Activated T-helper 2 cell treated with anti-CD3 and anti-CD28 coated beads, Interferon-gamma antibody, Interleukin-2, Interleukin-4, amounts not matched to agents 10 μg/mL and 5 μg/mL and 100 μg/mL, durations not matched to agents 14 hours and 24 hours and 36 hours (primary cell): Measurements from ENCODE around the gene APOBR. TPM values are rescaled to one million over a fixed set of nuclear protein-coding genes. Genes with fewer than 3 reads are reported as not detected.
A peak's percentile ranks its signal among the peaks of the same experiment; 100 is the strongest.
"Not testable (repeated sequence)": the region's sequence is repeated elsewhere in the genome, so short reads cannot be mapped to it uniquely, and the experiment has no call there.

Source experiments
- DNase-seq: peaks from one replicate; pipeline ENCODE4 v3.0.0; 2021; ENCODE audit warnings: low spot score
- H3K27ac Mint-ChIP-seq: one replicate; pipeline ENCODE4 v1.8.0; 2021; ENCODE audit warnings: mixed read lengths
- H3K27me3 Mint-ChIP-seq: one replicate; pipeline ENCODE4 v1.8.0; 2021; ENCODE audit warnings: low read depth, mixed read lengths
- H3K36me3 Mint-ChIP-seq: one replicate; pipeline ENCODE4 v1.8.0; 2021; ENCODE audit warnings: low read depth, mixed read lengths
- H3K4me1 Mint-ChIP-seq: one replicate; pipeline ENCODE4 v1.8.0; 2021; ENCODE audit warnings: low read depth, mixed read lengths
- H3K4me3 Mint-ChIP-seq: one replicate; pipeline ENCODE4 v1.8.0; 2021; ENCODE audit warnings: low read depth, mild to moderate bottlenecking, moderate library complexity, mixed read lengths
- H3K9me3 Mint-ChIP-seq: one replicate; pipeline ENCODE4 v1.8.0; 2021; ENCODE audit warnings: mixed read lengths
- intact Hi-C: fragments of 100-400 bp; cut with micrococcal nuclease; formaldehyde crosslinking; loops from one replicate; pipeline ENCODE4 v1.15.1; 2023
- total RNA-seq: library from RNA; stranded (reverse); gene quantifications from 2 replicates; pipeline ENCODE4 v1.2.3, GENCODE V29; 2022

Gene APOBR
- total RNA-seq, result 7.7 and 7.8 TPM in 2 replicates

GRCh38 chr16:28494121-28494851 lies at the start of gene APOBR:
APOBR (plus strand) TSS chr16:28494643; CDS start chr16:28494682, 39 bp downstream.
- Mint-ChIP-seq H3K9me3 (no peaks in the 10 kb centered on the region), H3K27ac (peak within 1 kb of the TSS; percentile 99), H3K27me3 (no peaks in the 10 kb centered on the region), H3K36me3 (peaks cover 29% of the 10 kb centered on the region), H3K4me3 (peak within 1 kb of the TSS; percentile 76), H3K4me1 (peaks cover 39% of the 10 kb centered on the region)
- intact Hi-C loops, result loop anchor here (1.0 kb wide), 1 partner anchor 352 kb away; the partner anchor contains the start of gene TUFM
- peak; percentile 87 for DNase-seq

GRCh38 chr16:28446388-28446787 lies 48.1 kb upstream of the APOBR start:
- H3K36me3 Mint-ChIP-seq, H3K27me3 Mint-ChIP-seq, H3K4me3 Mint-ChIP-seq: not testable (repeated sequence)

GRCh38 chr16:28447081-28447480 lies 47.4 kb upstream of the APOBR start:
- DNase-seq, H3K9me3 Mint-ChIP-seq, H3K4me3 Mint-ChIP-seq, H3K27me3 Mint-ChIP-seq, H3K36me3 Mint-ChIP-seq, H3K4me1 Mint-ChIP-seq, intact Hi-C loops, H3K27ac Mint-ChIP-seq: not testable (repeated sequence)

More at GRCh38 chr16:28446388-28446787, 48.1 kb upstream of the APOBR start:
- DNase-seq, H3K9me3 Mint-ChIP-seq, intact Hi-C loops, H3K4me1 Mint-ChIP-seq, H3K27ac Mint-ChIP-seq: not testable (repeated sequence)

GRCh38 chr16:28473714-28474265 lies 20.7 kb upstream of the APOBR start:
- intact Hi-C loops, result no loop called here
- H3K4me3 Mint-ChIP-seq, result no peak overlapping the region
- peaks cover 5% of the 10 kb centered on the region for H3K4me1 Mint-ChIP-seq
- peaks cover 29% of the 10 kb centered on the region for H3K36me3 Mint-ChIP-seq
- DNase-seq, result no peak
- no peaks in the 10 kb centered on the region for H3K9me3 Mint-ChIP-seq
- no peaks in the 10 kb centered on the region for H3K27me3 Mint-ChIP-seq
- H3K27ac Mint-ChIP-seq, result peak overlapping the region; percentile 64

- H3K4me1 Mint-ChIP-seq, result peaks cover 5% of the 10 kb centered on the region
- peaks cover 31% of the 10 kb centered on the region for H3K36me3 Mint-ChIP-seq
- DNase-seq, result no peak
- H3K9me3 Mint-ChIP-seq, result no peaks in the 10 kb centered on the region
- intact Hi-C loops, result no loop called here
- no peak overlapping the region for H3K4me3 Mint-ChIP-seq
- no peak overlapping the region for H3K27ac Mint-ChIP-seq
- no peaks in the 10 kb centered on the region for H3K27me3 Mint-ChIP-seq
Observed at GRCh38 chr16:28475221-28475620, 19.2 kb upstream of the APOBR start.

- H3K27ac Mint-ChIP-seq, result no peak overlapping the region
- peaks cover 36% of the 10 kb centered on the region for H3K36me3 Mint-ChIP-seq
- intact Hi-C loops, result no loop called here
- no peaks in the 10 kb centered on the region for H3K27me3 Mint-ChIP-seq
- H3K4me1 Mint-ChIP-seq, result peaks cover 5% of the 10 kb centered on the region
- no peak for DNase-seq
- H3K4me3 Mint-ChIP-seq, result no peak overlapping the region
- no peaks in the 10 kb centered on the region for H3K9me3 Mint-ChIP-seq
Observed at GRCh38 chr16:28477311-28477920, 17.0 kb upstream of the APOBR start.

- no peak for DNase-seq
- intact Hi-C loops, result no loop called here
Observed at GRCh38 chr16:28478506-28479180, 15.8 kb upstream of the APOBR start.

GRCh38 chr16:28482026-28482425 lies 12.4 kb upstream of the APOBR start:
- Mint-ChIP-seq H3K27ac (no peak overlapping the region), H3K4me3 (no peak overlapping the region), H3K4me1 (no peaks in the 10 kb centered on the region), H3K27me3 (no peaks in the 10 kb centered on the region), H3K36me3 (peaks cover 37% of the 10 kb centered on the region), H3K9me3 (no peaks in the 10 kb centered on the region)
- no peak for DNase-seq
- intact Hi-C loops, result no loop called here

More at GRCh38 chr16:28478506-28479180, 15.8 kb upstream of the APOBR start:
- Mint-ChIP-seq H3K27me3 (no peaks in the 10 kb centered on the region), H3K4me3 (no peak overlapping the region), H3K36me3 (peaks cover 41% of the 10 kb centered on the region), H3K4me1 (peaks cover 2% of the 10 kb centered on the region), H3K9me3 (no peaks in the 10 kb centered on the region), H3K27ac (no peak overlapping the region)

GRCh38 chr16:28483361-28483760 lies 11.1 kb upstream of the APOBR start:
- H3K36me3 Mint-ChIP-seq, result peaks cover 39% of the 10 kb centered on the region
- H3K27me3 Mint-ChIP-seq, H3K9me3 Mint-ChIP-seq, intact Hi-C loops, H3K4me3 Mint-ChIP-seq, DNase-seq, H3K4me1 Mint-ChIP-seq: not testable (repeated sequence)
- H3K27ac Mint-ChIP-seq, result peak overlapping the region; percentile 47

- no peak overlapping the region for H3K4me3 Mint-ChIP-seq
- peaks cover 7% of the 10 kb centered on the region for H3K4me1 Mint-ChIP-seq
- no peaks in the 10 kb centered on the region for H3K27me3 Mint-ChIP-seq
- intact Hi-C loops, result no loop called here
- H3K27ac Mint-ChIP-seq, result no peak overlapping the region
- DNase-seq, result no peak
- peaks cover 54% of the 10 kb centered on the region for H3K36me3 Mint-ChIP-seq
- H3K9me3 Mint-ChIP-seq, result no peaks in the 10 kb centered on the region
Observed at GRCh38 chr16:28486266-28486665, 8.2 kb upstream of the APOBR start.

- peaks cover 35% of the 10 kb centered on the region for H3K4me1 Mint-ChIP-seq
- peak overlapping the region; percentile 92 for H3K4me3 Mint-ChIP-seq
- intact Hi-C loops, result no loop called here
- no peaks in the 10 kb centered on the region for H3K27me3 Mint-ChIP-seq
- H3K9me3 Mint-ChIP-seq, result no peaks in the 10 kb centered on the region
- peaks cover 43% of the 10 kb centered on the region for H3K36me3 Mint-ChIP-seq
- peak overlapping the region; percentile 99 for H3K27ac Mint-ChIP-seq
- no peak for DNase-seq
Observed at GRCh38 chr16:28491230-28491969, 3.0 kb upstream of the APOBR start.

GRCh38 chr16:28491970-28492474 lies 2.4 kb upstream of the APOBR start, which contains the start of gene CLN3:
CLN3 (minus strand) TSS chr16:28492074; CDS start chr16:28491759, 315 bp downstream.
- Mint-ChIP-seq H3K9me3 (no peaks in the 10 kb centered on the region), H3K4me1 (peaks cover 41% of the 10 kb centered on the region), H3K27me3 (no peaks in the 10 kb centered on the region), H3K27ac (peak within 1 kb of the TSS; percentile 99), H3K4me3 (peak within 1 kb of the TSS; percentile 92), H3K36me3 (peaks cover 41% of the 10 kb centered on the region)
- DNase-seq, result peak; percentile 88
- intact Hi-C loops, result loop anchor here (1.0 kb wide), 1 partner anchor 61 kb away; the partner anchor contains the start of gene SGF29
